GM12878 (cell line): ENCODE data around the gene TCEAL9. TPM values are rescaled to one million over a fixed set of nuclear protein-coding genes. Genes with fewer than 3 reads are reported as not detected.

Experiments used
- ATAC-seq: fragments of 200-7000 bp; cut with Tn5 transposase; 3 replicates; pipeline ENCODE4 v1.9.1; 2020; ENCODE audit warnings: mild to moderate bottlenecking, moderate library complexity
- BruUV-seq: library from RNA; stranded (reverse); fragments of 400-500 nt; replicated peaks from 2 replicates; lab custom pipeline; 2021; lab: Mats Ljungman, UMichigan
- CTCF ChIA-PET: fragments of 300-600 bp; sonication (Branson Sonifier 250); formaldehyde crosslinking; extraction: SDS; loops from one replicate; lab custom pipeline; 2021; ENCODE audit warnings: inconsistent platforms; lab: Yijun Ruan, JAX
- POLR2A ChIA-PET: fragments of 350-600 bp; formaldehyde crosslinking; extraction: SDS; loops from one replicate; lab custom pipeline; 2021; ENCODE audit warnings: inconsistent platforms; lab: Charles Lee
- RAD21 ChIA-PET: fragments of 300-600 bp; sonication (Branson Sonifier 250); formaldehyde crosslinking; loops from one replicate; lab custom pipeline; 2023; ENCODE audit warnings: antibody characterized with exemption; ENCODE audit not compliant: unreplicated experiment; lab: Charles Lee
- SMC1A ChIA-PET: fragments of 300-600 bp; sonication (Branson Sonifier 250); formaldehyde crosslinking; loops from one replicate; lab custom pipeline; 2023; ENCODE audit not compliant: unreplicated experiment, uncharacterized antibody; lab: Charles Lee
- DNase-seq: peaks from one replicate; pipeline ENCODE4 v3.0.0-alpha.2; 2011; ENCODE audit warnings: low read depth, low spot score
- FAIRE-seq: peaks from 3 replicates; lab custom pipeline; 2011; peaks lifted over from hg19 to GRCh38; lab: Jason Lieb, UNC
- H2AFZ ChIP-seq: 2 replicates; pipeline ENCODE4 v1.6.0; 2011; ENCODE audit warnings: low read depth, low read length, control low read depth; ENCODE audit not compliant: control insufficient read depth
- H3K27ac ChIP-seq: 2 replicates; pipeline ENCODE4 v1.5.1; 2011; ENCODE audit warnings: control low read depth; ENCODE audit not compliant: control insufficient read depth, insufficient read depth
- H3K27me3 ChIP-seq, 2 experiments: replicated peaks in 1 of 2; 2 replicates each; pipeline versions ENCODE4 v1.6.0 to v1.6.1; 2011; ENCODE audit warnings: low read length in 1 of 2; ENCODE audit not compliant: control insufficient read depth in 2 of 2, insufficient read depth in 2 of 2
- H3K36me3 ChIP-seq, 2 experiments: 2 replicates each; pipeline ENCODE4 v1.5.1; 2011; ENCODE audit warnings: low read length in 1 of 2; ENCODE audit not compliant: control insufficient read depth in 2 of 2, insufficient read depth in 2 of 2
- H3K4me1 ChIP-seq: 2 replicates; pipeline ENCODE4 v1.6.1; 2011; ENCODE audit warnings: mild to moderate bottlenecking, low read length, moderate library complexity, mixed read lengths; ENCODE audit not compliant: control insufficient read depth, insufficient read depth
- H3K4me2 ChIP-seq: 2 replicates; pipeline ENCODE4 v1.6.0; 2011; ENCODE audit warnings: control low read depth; ENCODE audit not compliant: control insufficient read depth, insufficient read depth
- H3K4me3 ChIP-seq: fragments of 200-600 bp; sonication (generic); 2 replicates; pipeline ENCODE4 v1.5.1; 2016
- H3K79me2 ChIP-seq: 2 replicates; pipeline ENCODE4 v1.6.0; 2011; ENCODE audit warnings: low read length; ENCODE audit not compliant: control insufficient read depth, insufficient read depth
- H3K9ac ChIP-seq: 2 replicates; pipeline ENCODE4 v1.8.0; 2011; ENCODE audit warnings: low read length, control low read depth, mixed read lengths; ENCODE audit not compliant: control insufficient read depth, insufficient read depth
- H3K9me3 ChIP-seq: replicated peaks from 3 replicates; pipeline ENCODE4 v1.5.1; 2011; ENCODE audit warnings: mild to moderate bottlenecking, low read length; ENCODE audit not compliant: control insufficient read depth, insufficient read depth
- H4K20me1 ChIP-seq: 2 replicates; pipeline ENCODE4 v1.6.0; 2011; ENCODE audit not compliant: control insufficient read depth, insufficient read depth
- CHD2 ChIP-seq: IDR thresholded peaks from 2 replicates; pipeline ENCODE4 v1.6.1; 2011; ENCODE audit warnings: low read depth, low read length, improper control_type of control experiment, borderline replicate concordance
- CHD4 ChIP-seq: fragments of 200-600 bp; sonication (generic); IDR thresholded peaks from 2 replicates; pipeline ENCODE4 v1.6.1; 2016; ENCODE audit warnings: mild to moderate bottlenecking
- GABPA ChIP-seq: IDR thresholded peaks from 2 replicates; pipeline ENCODE4 v1.6.1; 2014; ENCODE audit warnings: antibody characterized with exemption, low read depth, mild to moderate bottlenecking, inconsistent platforms
- JUNB ChIP-seq: IDR thresholded peaks from 2 replicates; pipeline ENCODE4 v1.6.1; 2016; ENCODE audit warnings: antibody characterized with exemption, mild to moderate bottlenecking
- NKRF ChIP-seq: fragments of 450-650 bp; conservative IDR thresholded peaks from 2 replicates; pipeline ENCODE4 v1.6.1; 2017; ENCODE audit warnings: mild to moderate bottlenecking, moderate library complexity
- PAX8 ChIP-seq: fragments of 450-650 bp; IDR thresholded peaks from 2 replicates; pipeline ENCODE4 v1.6.1; 2017; ENCODE audit warnings: mild to moderate bottlenecking, moderate library complexity
- RELA ChIP-seq: fragments of 450-650 bp; IDR thresholded peaks from 2 replicates; pipeline ENCODE4 v1.8.0; 2014; ENCODE audit warnings: borderline replicate concordance; ENCODE audit not compliant: partially characterized antibody
- RFX5 ChIP-seq: IDR thresholded peaks from 2 replicates; pipeline ENCODE4 v1.6.1; 2011; ENCODE audit warnings: low read depth, low read length, improper control_type of control experiment
- SUPT20H ChIP-seq: IDR thresholded peaks from 2 replicates; pipeline ENCODE4 v1.6.1; 2011; ENCODE audit warnings: low read depth, mild to moderate bottlenecking, low read length, moderate library complexity, borderline replicate concordance; ENCODE audit not compliant: control insufficient read depth
- ZNF217 ChIP-seq: fragments of 450-650 bp; IDR thresholded peaks from 2 replicates; pipeline ENCODE4 v1.6.1; 2017; ENCODE audit warnings: antibody characterized with exemption, mild to moderate bottlenecking
- WGBS: methylation state at CpG from one replicate; pipeline ENCODE4 v1.1.6; 2016; ENCODE audit warnings: low lambda C conversion rate; ENCODE audit not compliant: insufficient replicate concordance, insufficient coverage; ENCODE audit errors: missing lambda C conversion rate; 5-methylcytosine and 5-hydroxymethylcytosine counted together
- in situ Hi-C: fragments of 300-500 bp; cut with MboI; formaldehyde crosslinking; loops from 9 replicates; pipeline ENCODE4 v1.14.3; 2018; ENCODE audit warnings: mixed read lengths
- intact Hi-C: fragments of 100-400 bp; cut with micrococcal nuclease; formaldehyde crosslinking; loops from one replicate; pipeline ENCODE4 v1.14.2; 2022; ENCODE audit not compliant: unreplicated experiment
- polyA plus RNA-seq, 11 experiments: library from polyadenylated mRNA; depleted of rRNA in 4 of 11; unstranded in 6 of 11; stranded (reverse) in 5 of 11; fragments of >200 nt; fragmentation: Nextera tagmentation in 4 of 11; fragmentation: Illumina TruSeq in 1 of 11; extraction: Ambion mirVana in 4 of 11; extraction: Trizol in 1 of 11; gene quantifications; 1 replicate in 1 of 11; 2 replicates in 10 of 11; pipeline versions ENCODE4 v1.2.1 to v1.2.3, GENCODE V29; 2011 to 2016; ENCODE audit warnings: inconsistent platforms in 2 of 11, missing spikeins in 2 of 11, low read depth in 1 of 11
- total RNA-seq, 4 experiments: library from RNA; depleted of rRNA in 3 of 4; stranded (reverse); fragments of >200 nt in 3 of 4; fragmentation: Illumina TruSeq in 1 of 4; extraction: Trizol in 1 of 4; gene quantifications; 2 replicates each; pipeline versions ENCODE4 v1.2.1 to v1.2.3, GENCODE V29; 2013 to 2021

The TCEAL9 gene
- total and polyA plus RNA-seq, 10 of the 15 experiments (the other 5 are each of a cell fraction or from before 2014, with no cell fraction given): 0.39 to 2.5 (median 0.90) TPM

GRCh38 chrX:103400931-103401330 is 44.6 kb downstream of the TCEAL9 start:
- no TSS peak for BruUV-seq
- Histone ChIP-seq H4K20me1 (no peaks in the 10 kb centered on the region), H3K4me3 (no peak overlapping the region), H3K4me2 (no peak overlapping the region), H2AFZ (no peak overlapping the region), H3K27ac (no peak overlapping the region), H3K27me3 (no peaks in the 10 kb centered on the region), H3K9ac (no peak overlapping the region), H3K79me2 (no peaks in the 10 kb centered on the region), H3K36me3 (no peaks in the 10 kb centered on the region), H3K9me3 (no peaks in the 10 kb centered on the region), H3K4me1 (no peaks in the 10 kb centered on the region)
- WGBS: 0% methylated on average over 1 of the region's 1 CpG
- in situ Hi-C loops: no loop called here
- FAIRE-seq (no peak), ATAC-seq (no peak), DNase-seq (no peak)
- RAD21 ChIA-PET: no interaction called here
- intact Hi-C loops: no loop called here
- POLR2A ChIA-PET: no interaction called here
- CTCF ChIA-PET: no interaction called here
- SMC1A ChIA-PET: no interaction called here
- no peak for TF ChIP-seq ZNF217
- TF ChIP-seq RELA: no peak
- TF ChIP-seq NKRF: no peak
- no peak for TF ChIP-seq CHD4
- TF ChIP-seq SUPT20H: no peak
- no peak for TF ChIP-seq JUNB
- no peak for TF ChIP-seq CHD2
- no peak for TF ChIP-seq RFX5
- no peak for TF ChIP-seq PAX8
- TF ChIP-seq GABPA: no peak
